Gastroesophageal sphincter (tissue), 3 donors: ENCODE results near the gene SLPI.

Experiments used
- EP300 ChIP-seq: sonication (generic); formaldehyde crosslinking; IDR thresholded peaks from one replicate; pipeline ENCODE4 v1.6.1; 2017; ENCODE audit warnings: antibody characterized with exemption, mild to moderate bottlenecking
- POLR2A ChIP-seq, 2 donors: fragments of 450-650 bp; IDR thresholded peaks; one replicate each; pipeline ENCODE4 v1.6.1; 2017; ENCODE audit warnings: antibody characterized with exemption in 2 of 2, mild to moderate bottlenecking in 2 of 2, moderate library complexity in 1 of 2
- TF ChIP-seq, protein P1 (sequence below), 4 experiments: fragments of 200-600 bp in 2 of 4; fragments of 450-650 bp in 2 of 4; sonication (generic) in 1 of 4; IDR thresholded peaks; one replicate each; pipeline ENCODE4 v1.5.1; 2017 to 2019; ENCODE audit warnings: antibody characterized with exemption in 4 of 4, mild to moderate bottlenecking in 2 of 4, moderate library complexity in 2 of 4

DNA sequence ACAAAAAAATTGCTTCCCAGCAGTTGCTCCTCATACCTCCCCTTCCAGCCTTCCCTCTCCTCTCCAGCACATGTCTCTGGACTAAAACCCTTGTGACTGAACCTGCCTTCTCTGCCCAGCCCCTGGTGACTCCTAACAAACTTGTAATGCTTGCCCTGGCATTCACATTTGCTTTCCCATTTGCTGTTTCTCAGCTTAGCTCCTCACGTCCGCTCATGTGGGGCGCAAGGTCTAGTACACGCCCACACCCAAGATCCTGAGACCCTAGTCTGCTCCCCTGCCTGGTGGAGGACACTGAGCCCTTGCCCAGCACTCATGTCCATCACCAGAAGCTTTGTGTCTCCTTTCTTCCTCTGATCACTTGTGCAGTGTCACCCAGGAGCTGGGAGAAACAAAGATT is 34.0 kb upstream of the SLPI start:
- TF ChIP-seq, protein P1, sequence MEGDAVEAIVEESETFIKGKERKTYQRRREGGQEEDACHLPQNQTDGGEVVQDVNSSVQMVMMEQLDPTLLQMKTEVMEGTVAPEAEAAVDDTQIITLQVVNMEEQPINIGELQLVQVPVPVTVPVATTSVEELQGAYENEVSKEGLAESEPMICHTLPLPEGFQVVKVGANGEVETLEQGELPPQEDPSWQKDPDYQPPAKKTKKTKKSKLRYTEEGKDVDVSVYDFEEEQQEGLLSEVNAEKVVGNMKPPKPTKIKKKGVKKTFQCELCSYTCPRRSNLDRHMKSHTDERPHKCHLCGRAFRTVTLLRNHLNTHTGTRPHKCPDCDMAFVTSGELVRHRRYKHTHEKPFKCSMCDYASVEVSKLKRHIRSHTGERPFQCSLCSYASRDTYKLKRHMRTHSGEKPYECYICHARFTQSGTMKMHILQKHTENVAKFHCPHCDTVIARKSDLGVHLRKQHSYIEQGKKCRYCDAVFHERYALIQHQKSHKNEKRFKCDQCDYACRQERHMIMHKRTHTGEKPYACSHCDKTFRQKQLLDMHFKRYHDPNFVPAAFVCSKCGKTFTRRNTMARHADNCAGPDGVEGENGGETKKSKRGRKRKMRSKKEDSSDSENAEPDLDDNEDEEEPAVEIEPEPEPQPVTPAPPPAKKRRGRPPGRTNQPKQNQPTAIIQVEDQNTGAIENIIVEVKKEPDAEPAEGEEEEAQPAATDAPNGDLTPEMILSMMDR (IDR thresholded peaks at IDR 0.05) = no peak
- TF ChIP-seq EP300 = no peak
- TF ChIP-seq POLR2A (IDR thresholded peaks at IDR 0.05) = no peak
